Tibial artery (tissue), 4 donors: ENCODE data around the gene HTT.

Experiments used
- DNase-seq, 2 donors: peaks; one replicate each; pipeline ENCODE4 v3.0.0-alpha.2; 2019
- H3K27ac ChIP-seq, 2 donors: fragments of 200-600 bp; sonication (generic) in 1 of 2; 1 replicate in 1 of 2; 2 replicates in 1 of 2; pipeline ENCODE4 v1.5.1; 2018 to 2019; ENCODE audit warnings: mild to moderate bottlenecking in 1 of 2
- H3K27me3 ChIP-seq, 2 donors: fragments of 200-600 bp; sonication (generic) in 1 of 2; one replicate each; pipeline versions ENCODE4 v1.5.1 to v1.6.0; 2016 to 2019
- H3K36me3 ChIP-seq, 3 donors: fragments of 200-600 bp; sonication (generic) in 2 of 3; one replicate each; pipeline ENCODE4 v1.5.1; 2016 to 2019; ENCODE audit warnings: mild to moderate bottlenecking in 2 of 3
- H3K4me1 ChIP-seq, 4 donors: fragments of 200-600 bp; sonication (generic) in 2 of 4; 1 replicate in 3 of 4; 2 replicates in 1 of 4; pipeline ENCODE4 v1.5.1; 2016 to 2019
- H3K4me3 ChIP-seq, 2 donors: fragments of 200-600 bp; sonication (generic) in 1 of 2; 1 replicate in 1 of 2; 2 replicates in 1 of 2; pipeline ENCODE4 v1.5.1; 2018 to 2019; ENCODE audit warnings: mild to moderate bottlenecking in 2 of 2
- H3K9me3 ChIP-seq, 3 donors: fragments of 200-600 bp; sonication (generic) in 1 of 3; one replicate each; pipeline ENCODE4 v1.5.1; 2016 to 2019
- intact Hi-C: fragments of 100-400 bp; cut with DNase I; formaldehyde crosslinking; loops from one replicate; pipeline ENCODE4 v1.15.0; 2023; ENCODE audit warnings: low total_unique reads
- TF ChIP-seq, protein P1 (sequence below), 2 experiments: fragments of 200-600 bp in 1 of 2; fragments of 450-650 bp in 1 of 2; IDR thresholded peaks; one replicate each; pipeline ENCODE4 v1.5.1; 2017 to 2019; ENCODE audit warnings: antibody characterized with exemption in 2 of 2, mild to moderate bottlenecking in 1 of 2, moderate library complexity in 1 of 2

Gene HTT

DNA sequence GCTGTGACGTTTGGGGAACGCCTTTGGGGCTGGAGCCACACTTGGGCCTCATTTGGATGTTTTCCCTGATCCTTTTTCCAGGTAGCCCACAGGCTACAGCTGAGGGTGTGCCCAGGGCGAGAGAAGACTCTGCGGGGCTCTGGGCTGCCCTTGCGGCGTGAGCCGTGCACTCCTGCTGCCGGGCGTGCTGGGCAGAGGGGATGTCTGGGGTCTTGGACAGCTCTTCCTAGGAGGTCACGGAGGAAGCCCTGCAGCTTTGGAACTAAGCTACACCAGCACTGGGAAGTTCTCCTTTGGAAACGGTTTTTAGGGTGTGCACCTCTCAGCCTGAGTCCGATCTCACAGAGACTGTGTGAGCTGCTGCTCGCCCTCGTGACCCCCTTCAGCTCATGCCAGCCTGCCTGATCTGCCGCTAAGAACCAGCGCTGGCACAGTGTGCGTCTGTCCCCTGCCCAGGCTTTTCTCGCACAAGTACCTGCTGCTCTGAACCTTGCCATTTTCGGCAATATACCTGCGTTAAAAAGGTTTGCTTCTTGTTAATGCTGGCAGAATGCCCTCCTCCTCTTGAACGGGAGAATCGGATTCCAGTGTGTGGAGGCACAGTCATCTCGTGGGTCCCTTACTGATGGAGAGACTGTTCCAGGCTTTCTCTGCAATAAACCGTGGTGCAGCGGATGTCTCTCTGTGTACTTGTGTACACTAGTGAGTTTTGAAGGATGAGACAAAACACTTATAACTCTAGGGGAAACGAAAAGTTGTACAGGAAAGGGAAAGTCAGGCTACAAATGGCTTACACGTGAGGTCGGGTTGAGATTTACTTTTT lies 188.8 kb downstream of the HTT start:
- no peaks in the 10 kb centered on the region for H3K9me3 ChIP-seq
- DNase-seq, result peak in 1 of 2 donors; percentile 15

DNA sequence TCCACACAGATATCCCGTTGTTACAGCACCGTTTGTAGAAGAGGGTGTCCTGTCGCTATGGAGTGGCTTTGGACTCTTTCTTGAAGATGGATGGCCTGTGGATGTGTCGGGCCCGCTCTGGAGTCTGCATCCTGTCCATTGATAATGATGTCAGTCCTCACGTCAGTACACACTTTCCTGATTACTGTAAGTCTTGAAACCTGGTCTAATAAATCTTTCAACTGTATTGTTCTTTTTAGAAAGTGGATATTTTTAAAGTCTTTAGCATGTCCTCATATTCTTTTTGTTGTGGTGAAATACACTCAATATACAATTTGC lies 189.4 kb downstream of the HTT start:
- no peaks in the 10 kb centered on the region for H3K9me3 ChIP-seq
- no peaks in the 10 kb centered on the region for H3K27me3 ChIP-seq
- TF ChIP-seq, protein P1, sequence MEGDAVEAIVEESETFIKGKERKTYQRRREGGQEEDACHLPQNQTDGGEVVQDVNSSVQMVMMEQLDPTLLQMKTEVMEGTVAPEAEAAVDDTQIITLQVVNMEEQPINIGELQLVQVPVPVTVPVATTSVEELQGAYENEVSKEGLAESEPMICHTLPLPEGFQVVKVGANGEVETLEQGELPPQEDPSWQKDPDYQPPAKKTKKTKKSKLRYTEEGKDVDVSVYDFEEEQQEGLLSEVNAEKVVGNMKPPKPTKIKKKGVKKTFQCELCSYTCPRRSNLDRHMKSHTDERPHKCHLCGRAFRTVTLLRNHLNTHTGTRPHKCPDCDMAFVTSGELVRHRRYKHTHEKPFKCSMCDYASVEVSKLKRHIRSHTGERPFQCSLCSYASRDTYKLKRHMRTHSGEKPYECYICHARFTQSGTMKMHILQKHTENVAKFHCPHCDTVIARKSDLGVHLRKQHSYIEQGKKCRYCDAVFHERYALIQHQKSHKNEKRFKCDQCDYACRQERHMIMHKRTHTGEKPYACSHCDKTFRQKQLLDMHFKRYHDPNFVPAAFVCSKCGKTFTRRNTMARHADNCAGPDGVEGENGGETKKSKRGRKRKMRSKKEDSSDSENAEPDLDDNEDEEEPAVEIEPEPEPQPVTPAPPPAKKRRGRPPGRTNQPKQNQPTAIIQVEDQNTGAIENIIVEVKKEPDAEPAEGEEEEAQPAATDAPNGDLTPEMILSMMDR (IDR thresholded peaks at IDR 0.05), result no peak
- no peaks in the 10 kb centered on the region for H3K36me3 ChIP-seq
- H3K27ac ChIP-seq, result no peak overlapping the region
- no peaks in the 10 kb centered on the region for H3K4me1 ChIP-seq
- H3K4me3 ChIP-seq, result no peak overlapping the region
- intact Hi-C loops, result no loop called here
- DNase-seq, result peak in 1 of 2 donors; percentile 2

More for the DNA sequence above, 188.8 kb downstream of the HTT start:
- Histone ChIP-seq H3K27me3 (no peaks in the 10 kb centered on the region), H3K36me3 (no peaks in the 10 kb centered on the region), H3K4me3 (no peak overlapping the region), H3K27ac (no peak overlapping the region), H3K4me1 (no peaks in the 10 kb centered on the region)
- TF ChIP-seq, protein P1 (IDR thresholded peaks at IDR 0.05), result no peak
- intact Hi-C loops, result no loop called here

DNA sequence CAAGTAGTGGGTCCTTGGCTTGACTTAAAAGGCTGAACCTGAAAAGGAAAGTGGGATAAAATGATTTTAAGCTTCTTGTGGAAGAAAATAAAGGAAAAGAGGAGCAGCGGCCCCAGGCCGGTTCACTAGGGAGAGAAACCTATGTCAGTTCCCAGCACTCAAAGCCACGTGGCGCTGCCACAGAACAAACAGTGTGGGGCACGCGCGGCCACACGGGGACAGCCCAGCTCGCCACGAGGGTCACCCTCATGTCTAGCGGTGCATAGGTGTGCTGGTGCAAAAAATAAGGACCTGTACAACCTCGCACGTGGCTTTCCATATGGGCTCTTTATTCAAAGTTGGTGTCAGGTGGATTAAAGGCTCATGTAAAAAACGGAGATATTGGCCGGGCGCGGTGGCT lies 191.6 kb downstream of the HTT start:
- DNase-seq, result no peak
- Histone ChIP-seq H3K36me3 (no peaks in the 10 kb centered on the region), H3K9me3 (no peaks in the 10 kb centered on the region), H3K27ac (no peak overlapping the region), H3K4me1 (no peaks in the 10 kb centered on the region), H3K27me3 (no peaks in the 10 kb centered on the region), H3K4me3 (no peak overlapping the region)
- TF ChIP-seq, protein P1 (IDR thresholded peaks at IDR 0.05), result no peak
- intact Hi-C loops, result no loop called here

DNA sequence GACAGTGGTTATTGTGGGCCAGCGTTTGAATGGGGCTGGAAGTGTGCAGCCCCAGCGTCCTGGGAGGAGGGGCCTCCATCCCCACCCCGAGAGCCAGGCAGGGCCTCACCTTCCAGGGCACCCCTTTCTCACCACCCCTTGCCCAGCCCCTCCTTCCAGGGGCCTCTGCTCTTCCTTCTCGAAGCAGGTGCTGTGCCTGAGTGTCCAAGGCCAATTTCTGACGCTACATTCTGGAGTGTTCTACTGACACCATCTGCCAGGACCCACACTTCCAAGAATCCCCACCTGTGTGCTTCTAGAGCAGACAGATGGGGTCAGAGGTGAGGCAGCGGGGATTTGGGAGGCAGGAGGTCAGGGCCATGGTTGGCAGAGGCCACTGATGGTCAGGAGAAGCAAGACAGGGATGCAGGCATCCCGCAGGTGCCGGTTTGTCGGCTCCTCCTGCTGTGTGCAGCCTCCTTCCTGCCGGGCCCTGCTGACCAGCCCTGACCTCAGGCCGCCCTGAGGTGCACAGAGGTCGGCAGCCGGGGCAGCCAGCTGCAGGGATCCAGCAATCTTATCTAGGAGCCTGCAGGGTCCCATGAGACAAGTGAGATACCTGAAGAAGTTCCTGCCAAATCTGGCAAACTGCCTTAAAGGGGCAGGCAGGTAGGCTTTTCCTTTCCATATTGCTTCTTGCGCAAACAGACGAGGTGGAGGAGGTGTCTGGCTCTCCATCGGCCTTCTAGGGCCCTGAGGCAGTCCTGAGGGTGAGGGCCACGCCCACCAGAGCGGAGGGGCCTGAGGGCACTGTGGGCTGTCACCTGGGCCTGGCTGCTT lies 193.3 kb downstream of the HTT start:
- Histone ChIP-seq H3K27ac (no peak overlapping the region), H3K4me1 (no peaks in the 10 kb centered on the region), H3K4me3 (no peak overlapping the region), H3K27me3 (no peaks in the 10 kb centered on the region), H3K9me3 (no peaks in the 10 kb centered on the region), H3K36me3 (no peaks in the 10 kb centered on the region)
- intact Hi-C loops, result no loop called here
- DNase-seq, result peak in 1 of 2 donors; percentile 12
- TF ChIP-seq, protein P1 (IDR thresholded peaks at IDR 0.05), result no peak

DNA sequence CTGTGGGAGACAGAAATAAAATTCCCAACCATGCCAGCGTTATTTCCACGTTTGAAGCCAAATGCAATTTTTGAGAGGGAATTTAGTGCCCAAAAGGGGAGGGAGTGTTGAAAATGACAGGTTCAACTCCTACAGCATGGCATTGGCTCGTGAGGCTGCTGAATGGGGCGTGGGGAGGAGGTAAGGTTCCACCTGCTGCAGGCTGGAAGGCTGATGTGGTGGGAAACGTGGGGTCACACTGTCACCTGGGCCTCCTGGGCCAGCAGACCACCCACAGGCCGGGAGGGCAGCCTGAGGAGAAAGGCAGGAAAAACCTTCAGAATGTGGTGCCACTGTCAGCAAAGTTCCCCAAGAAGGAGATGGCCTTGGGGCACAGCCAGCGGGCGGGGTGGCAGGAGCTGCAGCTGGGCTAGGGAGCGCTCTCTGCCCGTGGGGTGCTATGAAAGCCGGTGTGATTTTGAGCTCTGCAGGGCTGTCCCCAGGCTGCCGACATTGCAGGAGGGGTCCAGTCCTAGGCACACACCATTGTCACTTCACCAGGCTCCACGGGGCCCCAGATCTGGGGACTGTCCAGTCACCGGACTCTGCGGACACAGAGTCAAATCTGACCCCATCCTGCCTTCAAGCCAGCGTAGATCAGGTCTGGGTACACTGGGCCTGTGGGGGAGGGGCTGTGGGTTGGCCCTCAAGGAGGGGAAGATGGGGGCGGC lies 194.1 kb downstream of the HTT start:
- Histone ChIP-seq H3K9me3 (no peaks in the 10 kb centered on the region), H3K27ac (no peak overlapping the region)
- peak in 1 of 2 donors; percentile 4 for DNase-seq

More for the DNA sequence above, 194.1 kb downstream of the HTT start:
- H3K4me3 ChIP-seq, result no peak overlapping the region
- intact Hi-C loops, result no loop called here
- TF ChIP-seq, protein P1 (IDR thresholded peaks at IDR 0.05), result no peak
- no peaks in the 10 kb centered on the region for H3K27me3 ChIP-seq
- H3K4me1 ChIP-seq, result no peaks in the 10 kb centered on the region
- H3K36me3 ChIP-seq, result no peaks in the 10 kb centered on the region
